ENCODE measurements around the gene EAPP.

DNA sequence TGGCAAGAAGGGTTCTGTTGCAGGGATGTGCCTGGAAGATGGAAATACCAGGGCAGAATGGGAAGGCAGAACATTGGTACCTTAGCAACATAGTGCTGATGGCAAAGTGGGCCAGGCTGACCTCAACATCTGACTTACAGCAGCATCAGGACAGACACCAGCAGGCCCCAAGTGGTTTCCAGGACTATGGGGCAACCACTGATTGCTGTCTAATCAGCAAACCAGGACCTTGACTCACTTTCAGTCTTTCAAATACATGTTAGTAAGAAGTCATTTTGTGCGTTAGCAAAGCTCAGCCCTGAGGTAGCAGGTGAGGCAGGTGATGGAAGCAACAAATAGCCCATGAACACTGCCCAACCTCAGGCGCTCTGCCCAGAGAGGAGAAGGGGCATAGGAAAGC lies 72.8 kb downstream of the EAPP start:
- TF ChIP-seq EZH2 (IDR thresholded peaks at IDR 0.05; ENCODE audit: borderline replicate concordance, low read length): no peak
- TF ChIP-seq CTCF (conservative IDR thresholded peaks at IDR 0.05 in 1 of 2, IDR thresholded peaks at IDR 0.05 in 1 of 2; ENCODE audit: extremely low read depth in 1 of 2, insufficient read depth in 1 of 2, low read depth in 1 of 2, low read length in 2 of 2): no peak

All from mammary epithelial cell (primary cell).